Pulmonary artery endothelial cell (primary cell): ENCODE results near the gene IL2RA. TPM values are rescaled to one million over a fixed set of nuclear protein-coding genes. Genes with fewer than 3 reads are reported as not detected.
"Not testable (repeated sequence)": the region's sequence is repeated elsewhere in the genome, so short reads cannot be mapped to it uniquely, and the experiment has no call there.

Source experiments
- DNase-seq: peaks from one replicate; pipeline ENCODE4 v3.0.0-alpha.2; 2011; ENCODE audit warnings: low read depth, low spot score
- total RNA-seq: library from RNA; depleted of rRNA; stranded (reverse); fragments of >200 nt; gene quantifications from 2 replicates; pipeline ENCODE4 v1.2.3, GENCODE V29; 2014

The IL2RA gene
- total RNA-seq, 1 donor from 2014 or later: not detected

- no peak for DNase-seq
Measured at GRCh38 chr10:6014241-6014761, 47.9 kb downstream of the IL2RA start.

GRCh38 chr10:6013413-6014192 is 48.6 kb downstream of the IL2RA start:
- DNase-seq: no peak

DNA sequence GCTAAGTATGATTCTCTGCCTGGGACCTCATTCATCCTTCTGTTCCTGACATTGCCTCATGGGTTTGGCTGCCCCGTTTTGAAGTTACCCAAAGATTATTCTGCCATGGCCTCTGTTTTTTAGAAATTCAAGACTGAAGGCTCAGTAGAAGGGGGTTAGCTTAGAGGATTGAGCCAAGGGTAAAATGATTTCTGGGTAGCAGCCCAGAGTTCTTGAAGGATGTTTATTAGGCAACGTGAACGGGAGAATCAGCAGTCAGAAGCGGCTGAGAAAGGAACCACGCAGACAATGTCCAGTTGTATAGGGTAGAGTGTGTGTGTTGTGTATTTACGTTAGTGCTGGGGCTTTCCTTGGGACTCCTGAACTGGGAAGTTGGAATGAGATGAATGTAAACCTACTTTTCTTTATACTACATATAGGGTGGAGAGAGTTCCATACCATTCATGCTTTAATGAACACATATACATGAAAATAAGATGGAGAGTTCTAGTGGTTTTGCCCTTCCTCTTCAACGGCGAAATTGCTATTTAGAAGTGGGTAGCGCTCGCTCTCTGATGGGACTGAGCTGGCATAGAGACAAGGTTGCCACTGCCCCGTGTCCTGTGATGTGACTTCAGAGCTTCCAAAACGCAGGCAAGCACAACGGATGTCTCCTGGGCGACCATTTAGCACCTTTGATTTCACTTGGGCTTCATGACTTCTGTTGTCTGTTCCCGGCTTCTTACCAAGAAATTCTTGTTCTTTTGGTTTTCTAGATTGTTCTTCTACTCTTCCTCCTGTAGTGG is 49.9 kb downstream of the IL2RA start:
- DNase-seq: no peak

- DNase-seq: no peak
Measured at GRCh38 chr10:6011558-6011957, 50.6 kb downstream of the IL2RA start.

DNA sequence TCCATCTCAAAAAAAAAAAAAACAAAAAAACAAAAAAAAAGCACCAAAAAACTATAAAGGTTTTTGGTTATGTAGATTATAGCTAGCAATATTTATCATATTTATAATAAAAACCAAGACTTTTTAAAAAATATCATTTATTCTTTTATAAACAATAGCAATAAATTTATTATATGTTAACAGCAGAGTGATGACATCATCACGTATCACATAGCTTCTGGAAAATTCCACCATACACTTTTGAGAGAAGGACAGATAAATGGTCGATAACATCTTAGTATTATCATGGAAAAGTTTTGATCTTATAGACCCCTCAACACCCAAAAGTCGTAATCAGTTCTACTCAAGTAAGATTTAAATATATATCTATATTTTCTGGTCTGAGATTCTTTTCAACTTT is 51.6 kb downstream of the IL2RA start:
- DNase-seq: no peak

DNA sequence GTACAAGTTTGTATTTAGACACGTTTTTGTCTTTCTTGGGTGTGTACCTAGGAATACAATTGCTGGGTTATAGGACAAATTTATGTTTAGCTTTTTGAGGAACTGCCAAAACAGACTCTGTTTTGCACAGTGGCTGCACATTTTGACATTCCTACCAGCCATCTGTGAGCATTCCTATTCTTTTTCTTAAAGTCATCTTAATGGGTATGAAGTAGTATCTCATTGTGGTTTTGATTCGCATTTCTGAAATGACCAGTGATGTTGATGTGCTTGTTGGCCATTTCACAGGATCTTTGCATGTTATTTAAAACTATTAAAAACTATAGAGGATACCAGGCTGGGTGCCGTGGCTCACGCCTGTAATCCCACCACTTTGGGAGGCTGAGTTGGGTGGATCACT is 52.2 kb downstream of the IL2RA start:
- no peak for DNase-seq

GRCh38 chr10:6009150-6009549 is 53.0 kb downstream of the IL2RA start:
- DNase-seq: no peak

- DNase-seq: no peak
Measured at GRCh38 chr10:6008497-6009142, 53.5 kb downstream of the IL2RA start.

DNA sequence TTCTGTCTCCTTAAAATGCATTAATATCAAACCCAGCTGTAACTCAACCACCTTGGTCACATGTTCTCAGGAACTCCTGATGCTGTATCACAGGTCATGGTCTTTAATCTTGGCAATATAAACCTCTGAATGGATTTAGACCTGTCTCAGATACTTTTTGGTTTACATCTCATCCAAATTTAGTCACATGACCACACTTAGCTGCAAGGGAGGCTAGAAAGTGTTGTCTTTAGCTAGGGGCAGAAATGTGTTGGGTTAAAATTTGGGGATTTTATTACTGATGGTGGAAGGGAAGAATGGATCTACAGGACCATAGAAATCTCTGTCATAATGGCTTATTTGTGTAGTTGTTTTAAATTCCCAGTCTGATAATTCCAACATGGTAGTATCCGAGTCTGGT is 55.2 kb downstream of the IL2RA start:
- DNase-seq: no peak

- no peak for DNase-seq
Measured at GRCh38 chr10:6006546-6006945, 55.6 kb downstream of the IL2RA start.

GRCh38 chr10:6005856-6006395 is 56.2 kb downstream of the IL2RA start:
- no peak for DNase-seq

- DNase-seq: not testable (repeated sequence)
Measured at GRCh38 chr10:6005161-6005804, 56.9 kb downstream of the IL2RA start.

DNA sequence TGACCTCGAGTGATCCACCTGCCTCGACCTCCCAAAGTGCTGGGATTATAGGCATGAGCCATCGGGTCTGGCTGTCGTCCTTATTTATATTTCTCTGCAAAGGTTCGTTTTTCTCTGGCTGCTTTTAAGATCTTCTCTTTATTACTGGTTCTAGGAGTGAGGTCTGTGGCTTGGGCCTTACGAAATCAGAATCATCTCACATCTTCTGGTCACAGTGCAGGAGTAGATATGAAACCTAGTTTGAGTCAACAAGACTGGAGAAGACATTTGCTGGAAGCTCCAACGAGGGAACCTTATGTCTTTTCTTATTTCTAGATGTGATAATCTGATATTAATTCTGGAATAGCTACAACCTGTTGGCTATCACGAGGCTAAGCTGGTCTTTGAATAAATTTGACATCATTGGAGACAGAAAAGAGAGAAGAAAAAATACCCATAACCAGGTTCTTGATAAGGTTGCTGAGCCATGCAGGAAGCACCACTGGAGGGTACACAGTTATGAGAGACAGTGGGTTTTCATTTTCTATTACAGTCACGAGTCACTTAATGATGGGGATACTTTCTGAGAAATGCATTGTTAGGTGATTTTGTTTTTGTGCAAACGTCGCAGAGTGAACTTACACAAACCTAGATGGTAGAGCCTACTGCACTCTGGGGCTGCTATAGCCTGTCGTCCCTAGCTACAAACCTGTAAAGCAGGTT is 59.2 kb downstream of the IL2RA start:
- DNase-seq: no peak

DNA sequence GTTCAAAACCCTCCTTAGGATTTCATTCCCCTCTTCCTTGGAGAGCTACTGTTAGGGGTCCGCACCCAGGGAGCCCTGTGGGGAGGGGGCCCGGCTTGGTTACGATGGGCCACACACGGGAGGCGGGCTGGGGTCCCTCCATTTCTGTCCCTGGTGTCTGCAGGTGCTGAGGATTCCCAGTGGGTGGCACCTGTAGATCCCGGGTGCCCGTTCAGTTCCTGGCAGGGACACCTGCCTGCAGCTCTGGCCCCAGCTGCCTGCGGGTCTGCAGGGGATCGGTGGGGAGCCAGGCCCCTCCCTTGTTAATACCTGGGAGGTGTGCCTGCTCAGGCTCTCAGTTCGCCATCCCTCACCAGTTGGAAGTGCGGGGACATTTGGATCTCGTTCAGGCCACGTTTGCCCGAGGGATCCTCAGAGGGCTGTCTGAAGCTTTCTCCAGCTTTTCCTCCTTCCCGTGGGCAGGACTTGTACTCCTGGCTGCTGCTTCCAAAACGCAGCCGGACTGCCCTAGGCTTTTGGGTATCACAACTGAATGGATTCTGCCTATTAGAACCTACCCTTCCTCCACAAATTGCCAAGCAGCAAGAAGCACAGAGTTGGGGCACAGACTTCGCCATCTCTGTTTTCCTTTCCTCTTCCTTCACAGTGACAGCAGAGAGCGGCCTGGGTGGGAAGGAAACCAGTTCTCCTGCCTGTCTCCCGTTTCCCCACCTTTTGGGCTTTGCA is 62.6 kb downstream of the IL2RA start:
- no peak for DNase-seq

DNA sequence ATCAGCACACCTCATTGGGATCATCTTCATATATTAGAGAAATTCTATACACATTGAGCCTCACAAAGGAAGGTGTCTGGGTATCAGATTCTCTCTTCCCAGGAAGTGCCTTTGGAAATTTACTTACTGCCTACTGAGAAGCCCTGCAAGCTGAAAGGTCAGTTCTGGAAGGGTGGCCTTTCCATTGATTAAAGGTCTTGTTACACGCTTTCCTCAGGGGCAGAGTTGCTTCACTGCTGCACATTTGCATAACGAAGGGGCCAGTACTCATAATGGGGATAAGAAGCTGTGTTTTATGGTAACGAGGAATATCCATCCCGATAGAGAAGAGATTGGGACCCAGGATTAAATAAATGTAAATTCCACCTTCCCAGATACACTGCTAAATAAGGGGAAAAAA is 65.5 kb downstream of the IL2RA start:
- no peak for DNase-seq

DNA sequence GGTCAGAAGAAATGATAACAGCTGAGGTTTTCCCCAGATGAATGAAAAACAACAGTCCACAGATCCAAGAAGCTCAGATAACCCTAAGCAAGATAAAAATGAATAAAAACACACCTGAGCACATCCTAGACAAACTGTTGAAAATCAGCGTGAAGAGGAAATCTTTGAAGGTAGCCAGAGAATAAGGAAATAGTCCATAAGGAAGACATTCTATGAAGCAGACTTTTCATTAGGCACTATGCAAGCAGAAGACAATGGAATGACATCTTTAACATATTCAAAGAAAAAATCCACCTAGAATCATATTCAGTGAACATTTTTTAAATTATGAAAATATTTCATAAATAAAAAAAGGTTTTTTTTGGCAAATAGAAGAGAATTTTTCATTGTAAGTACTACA is 69.8 kb downstream of the IL2RA start:
- no peak for DNase-seq

DNA sequence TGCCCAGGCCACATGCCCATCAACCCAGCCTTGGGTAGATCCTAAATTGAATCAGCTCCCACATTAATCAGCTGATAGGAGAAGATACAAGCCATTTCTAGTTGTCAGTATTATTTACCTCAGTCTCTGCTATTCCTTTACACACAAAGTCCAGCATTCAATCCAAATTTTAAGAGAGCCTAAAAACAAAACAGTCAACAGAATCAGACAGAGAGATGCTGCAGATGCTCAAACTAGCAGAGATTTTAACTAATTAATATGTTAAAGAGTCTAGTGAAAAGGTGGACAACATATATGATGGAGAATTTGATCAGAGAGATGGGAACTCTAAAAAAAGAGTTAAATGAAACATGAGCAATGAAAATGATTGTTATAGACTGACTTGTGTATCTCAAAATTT is 70.5 kb downstream of the IL2RA start:
- DNase-seq: no peak

- no peak for DNase-seq
Measured at GRCh38 chr10:5989756-5990155, 72.4 kb downstream of the IL2RA start.

DNA sequence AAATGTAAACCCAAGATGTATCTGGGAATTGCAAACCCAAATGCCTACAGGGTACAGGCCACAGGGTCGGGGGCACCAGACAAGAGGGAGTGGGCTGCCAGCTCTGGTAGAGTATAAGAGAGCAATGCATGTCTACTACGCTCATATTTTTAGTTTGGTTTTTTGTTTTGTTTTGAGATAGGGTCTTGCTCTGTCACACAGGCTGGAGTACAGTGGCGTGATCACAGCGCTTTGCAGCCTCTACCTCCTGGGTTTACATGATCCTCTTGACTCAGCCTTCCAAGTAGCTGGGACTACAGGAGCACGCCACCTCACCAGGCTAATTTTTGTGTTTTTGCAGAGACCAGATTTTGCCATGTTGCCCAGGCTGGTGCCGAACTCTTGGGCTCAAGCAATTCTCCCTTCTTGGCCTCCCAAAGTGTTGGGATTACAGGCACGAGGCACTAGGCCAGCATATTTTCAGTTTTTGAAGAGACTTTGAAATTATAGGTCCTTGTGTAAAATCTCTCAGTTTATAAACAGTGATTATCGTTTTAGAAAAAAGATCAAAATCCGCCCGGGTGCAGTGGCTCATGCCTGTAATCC is 73.7 kb downstream of the IL2RA start:
- no peak for DNase-seq

- no peak for DNase-seq
Measured at GRCh38 chr10:5987747-5988146, 74.4 kb downstream of the IL2RA start.
